H1 (cell line): Measurements from ENCODE around the gene CMIP. TPM values are rescaled to one million over a fixed set of nuclear protein-coding genes. Genes with fewer than 3 reads are reported as not detected.

Source experiments
- CTCF ChIA-PET: fragments of 300-600 bp; sonication (Branson Sonifier 250); formaldehyde crosslinking; loops from one replicate; lab custom pipeline; 2021; ENCODE audit not compliant: partially characterized antibody; lab: Charles Lee
- POLR2A ChIA-PET: fragments of 300-600 bp; sonication (Branson Sonifier 250); formaldehyde crosslinking; loops from one replicate; lab custom pipeline; 2021; ENCODE audit warnings: inconsistent platforms; ENCODE audit not compliant: partially characterized antibody; lab: Charles Lee
- DNase-seq, 2 experiments: peaks; one replicate each; pipeline versions ENCODE4 v3.0.0 to v3.0.0-alpha.2; 2010 to 2022; ENCODE audit warnings: low spot score in 2 of 2, low read depth in 1 of 2, mixed read lengths in 1 of 2
- FAIRE-seq: peaks from 2 replicates; lab custom pipeline; 2011; peaks lifted over from hg19 to GRCh38; lab: Jason Lieb, UNC
- H2AFZ ChIP-seq: 2 replicates; pipeline ENCODE4 v1.8.1; 2012; ENCODE audit warnings: low read length, inconsistent platforms
- H2AK5ac ChIP-seq: 2 replicates; pipeline ENCODE4 v1.6.1; 2013; ENCODE audit warnings: low read depth, low read length
- H2BK120ac ChIP-seq: replicated peaks from 2 replicates; pipeline ENCODE3; 2013; ENCODE audit warnings: low read depth, low read length, inconsistent platforms
- H2BK12ac ChIP-seq: 2 replicates; pipeline ENCODE4 v1.6.1; 2013; ENCODE audit warnings: low read depth, low read length
- H2BK15ac ChIP-seq: 2 replicates; pipeline ENCODE4 v1.6.1; 2013; ENCODE audit warnings: low read length
- H2BK20ac ChIP-seq: 2 replicates; pipeline ENCODE4 v1.6.1; 2013; ENCODE audit warnings: low read length
- H2BK5ac ChIP-seq: 2 replicates; pipeline ENCODE4 v1.6.1; 2013; ENCODE audit warnings: low read depth, low read length
- H3K14ac ChIP-seq: 2 replicates; pipeline ENCODE4 v1.6.1; 2013; ENCODE audit warnings: inconsistent platforms; ENCODE audit not compliant: insufficient read length
- H3K18ac ChIP-seq: 2 replicates; pipeline ENCODE4 v1.6.1; 2013; ENCODE audit warnings: low read length; ENCODE audit errors: extremely low read depth
- H3K23ac ChIP-seq: 2 replicates; pipeline ENCODE4 v1.6.1; 2013; ENCODE audit warnings: inconsistent platforms; ENCODE audit not compliant: insufficient read length
- H3K23me2 ChIP-seq: 2 replicates; pipeline ENCODE4 v1.6.1; 2013; ENCODE audit warnings: low read depth, low read length
- H3K27ac ChIP-seq: 2 replicates; pipeline ENCODE4 v1.6.1; 2011; ENCODE audit warnings: low read depth, low read length, inconsistent platforms
- H3K27me3 ChIP-seq, 4 experiments: replicated peaks in 1 of 4; 1 replicate in 1 of 4; 2 replicates in 3 of 4; pipeline versions ENCODE4 v1.6.1 to v1.8.1; 2011 to 2013; ENCODE audit warnings: low read length in 3 of 4, mild to moderate bottlenecking in 3 of 4, inconsistent platforms in 2 of 4, mixed read lengths in 2 of 4, moderate library complexity in 1 of 4; ENCODE audit not compliant: control insufficient read depth in 3 of 4, insufficient read depth in 3 of 4; ENCODE audit errors: extremely low read depth in 1 of 4
- H3K36me3 ChIP-seq, 4 experiments: 2 replicates each; pipeline versions ENCODE4 v1.6.1 to v1.8.1; 2011 to 2013; ENCODE audit warnings: mild to moderate bottlenecking in 4 of 4, low read length in 3 of 4, moderate library complexity in 2 of 4, control low read depth in 1 of 4, inconsistent platforms in 1 of 4; ENCODE audit not compliant: insufficient read depth in 4 of 4, control insufficient read depth in 2 of 4
- H3K4ac ChIP-seq: replicated peaks from 2 replicates; pipeline ENCODE3; 2013; ENCODE audit warnings: low read length, low read depth, mixed read lengths, inconsistent platforms; ENCODE audit not compliant: insufficient read length
- H3K4me1 ChIP-seq, 4 experiments: replicated peaks in 1 of 4; 1 replicate in 1 of 4; 2 replicates in 3 of 4; pipeline versions ENCODE4 v1.6.1 to v1.8.1; 2011 to 2013; ENCODE audit warnings: low read length in 3 of 4, inconsistent platforms in 2 of 4, mixed read lengths in 1 of 4; ENCODE audit not compliant: insufficient read depth in 4 of 4, control insufficient read depth in 3 of 4
- H3K4me2 ChIP-seq, 2 experiments: 2 replicates each; pipeline versions ENCODE4 v1.6.1 to v1.8.1; 2011 to 2013; ENCODE audit warnings: low read depth in 2 of 2, low read length in 2 of 2, control low read depth in 1 of 2, inconsistent platforms in 1 of 2, mild to moderate bottlenecking in 1 of 2; ENCODE audit not compliant: insufficient read depth in 1 of 2
- H3K4me3 ChIP-seq, 4 experiments: fragments of 200-600, 300-600 bp in 1 of 4; sonication (generic), shearing (Covaris generic), sonication (Bioruptor Twin) in 1 of 4; 2 replicates each; pipeline versions ENCODE4 v1.5.1 to v1.8.1; 2011 to 2016; ENCODE audit warnings: low read length in 4 of 4, low read depth in 3 of 4, control low read depth in 2 of 4, inconsistent platforms in 2 of 4, mild to moderate bottlenecking in 2 of 4, mixed read lengths in 1 of 4, moderate library complexity in 1 of 4; ENCODE audit not compliant: insufficient read depth in 2 of 4; ENCODE audit errors: extremely low read depth in 1 of 4
- H3K56ac ChIP-seq: replicated peaks from 2 replicates; pipeline ENCODE3; 2013; ENCODE audit warnings: low read depth, mild to moderate bottlenecking, mixed read lengths, low read length, inconsistent platforms; ENCODE audit not compliant: insufficient read length
- H3K79me1 ChIP-seq: 2 replicates; pipeline ENCODE4 v1.6.1; 2013; ENCODE audit warnings: low read depth, low read length, control low read depth
- H3K79me2 ChIP-seq, 2 experiments: 2 replicates each; pipeline versions ENCODE4 v1.6.1 to v1.8.1; 2012 to 2013; ENCODE audit warnings: low read length in 2 of 2, mild to moderate bottlenecking in 2 of 2, inconsistent platforms in 1 of 2; ENCODE audit not compliant: insufficient read depth in 2 of 2, control insufficient read depth in 1 of 2
- H3K9ac ChIP-seq, 4 experiments: replicated peaks in 1 of 4; 1 replicate in 1 of 4; 2 replicates in 3 of 4; pipeline versions ENCODE4 v1.6.1 to v1.8.1; 2011 to 2013; ENCODE audit warnings: low read depth in 3 of 4, low read length in 3 of 4, control low read depth in 2 of 4, mild to moderate bottlenecking in 2 of 4, moderate library complexity in 2 of 4, inconsistent platforms in 1 of 4; ENCODE audit errors: extremely low read depth in 1 of 4
- H3K9me3 ChIP-seq, 2 experiments: 2 replicates each; pipeline versions ENCODE4 v1.6.1 to v1.8.1; 2012 to 2013; ENCODE audit warnings: mild to moderate bottlenecking in 2 of 2, moderate library complexity in 2 of 2, control low read depth in 1 of 2, inconsistent platforms in 1 of 2, low read depth in 1 of 2, low read length in 1 of 2, mixed read lengths in 1 of 2; ENCODE audit not compliant: insufficient read depth in 2 of 2
- H4K20me1 ChIP-seq, 2 experiments: replicated peaks in 1 of 2; 2 replicates each; pipeline versions ENCODE3 to v1.8.1; 2011 to 2013; ENCODE audit warnings: inconsistent platforms in 2 of 2, low read length in 2 of 2, mild to moderate bottlenecking in 1 of 2; ENCODE audit not compliant: insufficient read depth in 2 of 2, control insufficient read depth in 1 of 2
- H4K5ac ChIP-seq: 2 replicates; pipeline ENCODE4 v1.6.1; 2013; ENCODE audit warnings: low read length, low read depth, mixed read lengths, inconsistent platforms; ENCODE audit not compliant: insufficient read length
- H4K8ac ChIP-seq: 2 replicates; pipeline ENCODE4 v1.8.0; 2013; ENCODE audit warnings: mild to moderate bottlenecking, moderate library complexity, low read length, inconsistent platforms; ENCODE audit not compliant: insufficient read depth; ENCODE audit errors: extremely low read depth
- H4K91ac ChIP-seq: replicated peaks from 2 replicates; pipeline ENCODE3; 2013; ENCODE audit warnings: low read length, mixed read lengths, inconsistent platforms; ENCODE audit not compliant: insufficient read length
- GTF2F1 ChIP-seq: IDR thresholded peaks from 2 replicates; pipeline ENCODE4 v1.6.1; 2012; ENCODE audit warnings: low read depth, low read length, improper control_type of control experiment, borderline replicate concordance
- RBBP5 ChIP-seq: IDR thresholded peaks from 2 replicates; pipeline ENCODE4 v1.7.1; 2012; ENCODE audit warnings: low read depth, mild to moderate bottlenecking, inconsistent platforms, low read length, moderate library complexity, borderline replicate concordance
- WGBS, 2 experiments: shearing (Covaris generic) in 1 of 2; methylation state at CpG; one replicate each; pipeline versions ENCODE4 v1.1.6 to v1.1.7; 2013 to 2015; ENCODE audit warnings: low lambda C conversion rate in 2 of 2, mixed read lengths in 2 of 2, inconsistent platforms in 1 of 2, low coverage in 1 of 2, missing lambda C conversion rate in 1 of 2; ENCODE audit not compliant: insufficient replicate concordance in 2 of 2, insufficient coverage in 1 of 2, insufficient read length in 1 of 2; ENCODE audit errors: extremely low coverage in 1 of 2, missing lambda C conversion rate in 1 of 2; 5-methylcytosine and 5-hydroxymethylcytosine counted together
- polyA plus RNA-seq, 7 experiments: library from polyadenylated mRNA; depleted of rRNA in 3 of 7; stranded (reverse) in 5 of 7; unstranded in 2 of 7; fragments of >200 nt in 5 of 7; fragments of 200-250 nt in 2 of 7; gene quantifications; 1 replicate in 5 of 7; 2 replicates in 1 of 7; 4 replicates in 1 of 7; pipeline versions ENCODE4 v1.2.1 to v1.2.3, GENCODE V29; 2011 to 2013; ENCODE audit warnings: missing spikeins in 2 of 7, mixed read lengths in 2 of 7
- total RNA-seq: library from RNA; stranded (reverse); fragmentation: NEBNext Ultra II Directional; extraction: Animal tissue kit (Norgen Biotek cat#: 25700); gene quantifications from 2 replicates; pipeline ENCODE4 v1.2.1, GENCODE V29; 2021

The CMIP gene
- total and polyA plus RNA-seq, 2 of the 8 experiments (the other 6 are each of a cell fraction or from before 2014, with no cell fraction given) = 7.9 to 53.2 TPM

DNA sequence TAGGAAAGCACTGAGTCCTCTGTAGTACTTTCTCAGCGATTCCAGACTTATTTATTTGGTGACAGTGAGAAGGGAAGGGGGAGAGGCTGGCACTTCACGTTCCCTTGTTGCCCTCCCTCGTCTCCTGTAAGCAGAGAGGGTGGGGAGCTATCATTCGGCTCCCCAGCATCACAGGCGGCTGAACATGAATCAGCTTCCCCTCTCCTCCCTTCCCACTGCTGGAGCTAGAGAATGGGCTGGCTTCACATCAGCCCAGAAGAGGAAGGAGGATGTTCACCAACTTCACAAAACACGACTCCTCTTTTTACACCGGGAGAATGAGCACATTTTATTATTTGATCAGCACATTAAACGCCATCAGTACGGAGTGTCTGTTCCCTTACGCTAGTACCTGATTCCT is 6.7 kb upstream of the CMIP start:
- peak overlapping the region; percentile 70; the same call in 1 of the 2 replicates for H2AFZ ChIP-seq
- H3K4ac ChIP-seq = no peak overlapping the region
- H2BK120ac ChIP-seq = no peak overlapping the region
- H4K20me1 ChIP-seq = no peaks in the 10 kb centered on the region
- no peak for DNase-seq
- H3K14ac ChIP-seq = no peak overlapping the region
- no peak overlapping the region for H2BK15ac ChIP-seq
- POLR2A ChIA-PET = no interaction called here
- no peaks in the 10 kb centered on the region for H3K79me1 ChIP-seq
- H3K4me3 ChIP-seq = no peak overlapping the region
- H3K27me3 ChIP-seq = no peaks in the 10 kb centered on the region; a peak in 1 of 7 replicates
- H3K27ac ChIP-seq = no peak overlapping the region
- H3K9ac ChIP-seq = no peak overlapping the region
- H4K8ac ChIP-seq = no peak overlapping the region; the same call in 1 of the 2 replicates
- no peaks in the 10 kb centered on the region for H3K23me2 ChIP-seq
- no peaks in the 10 kb centered on the region for H3K79me2 ChIP-seq
- H3K36me3 ChIP-seq = no peaks in the 10 kb centered on the region
- FAIRE-seq = no peak
- CTCF ChIA-PET = interaction anchor here (0.6 to 1.9 kb wide), 3 partner anchors 9 to 28 kb away, joined by 3 to 5 read pairs (median 3); no protein-coding TSS in a partner anchor
- peaks cover 0 to 4% (median 3%) of the 10 kb centered on the region in 4 experiments; a peak in 2 of 7 replicates for H3K4me1 ChIP-seq
- 90% methylated on average over 10 of the region's 10 CpGs; no CpG with 5 or more reads in 1 of the 2 experiments for WGBS, 2 experiments
- peak overlapping the region; percentile 33; the same call in 1 of the 2 replicates for H2BK12ac ChIP-seq
- no peak overlapping the region for H4K91ac ChIP-seq
- H2BK5ac ChIP-seq = no peak overlapping the region
- H3K18ac ChIP-seq = no peak overlapping the region
- no peak overlapping the region for H4K5ac ChIP-seq
- no peak overlapping the region for H2BK20ac ChIP-seq
- H3K4me2 ChIP-seq = no peak overlapping the region
- H2AK5ac ChIP-seq = no peak overlapping the region
- H3K23ac ChIP-seq = no peak overlapping the region
- no peak overlapping the region for H3K56ac ChIP-seq
- no peaks in the 10 kb centered on the region for H3K9me3 ChIP-seq
- TF ChIP-seq GTF2F1 (no peak), RBBP5 (no peak)
